Endothelial cell of umbilical vein (primary cell): ENCODE data around the gene LMAN1L. TPM values are rescaled to one million over a fixed set of nuclear protein-coding genes. Genes with fewer than 3 reads are reported as not detected.

Source experiments
- BruUV-seq: library from RNA; stranded (reverse); fragments of 400-500 nt; replicated peaks from 2 replicates; lab custom pipeline; 2021; lab: Mats Ljungman, UMichigan
- CTCF ChIA-PET: fragments of 300-600, 350-600 bp; sonication (Branson Sonifier 250); formaldehyde crosslinking; loops from one replicate; lab custom pipeline; 2021; ENCODE audit warnings: antibody characterized with exemption, inconsistent platforms; lab: Charles Lee
- POLR2A ChIA-PET: fragments of 300-600, 350-600 bp; sonication (Branson Sonifier 250); formaldehyde crosslinking; loops from one replicate; lab custom pipeline; 2021; ENCODE audit warnings: antibody characterized with exemption, inconsistent platforms; lab: Charles Lee
- DNase-seq: peaks from one replicate; pipeline ENCODE4 v3.0.0-alpha.2; 2011; ENCODE audit warnings: low read depth, low spot score
- FAIRE-seq: peaks from 2 replicates; lab custom pipeline; 2011; peaks lifted over from hg19 to GRCh38; lab: Jason Lieb, UNC
- H2AFZ ChIP-seq: 2 replicates; pipeline ENCODE4 v1.6.0; 2012; ENCODE audit warnings: low read depth, low read length, control low read depth, inconsistent platforms
- H3K27ac ChIP-seq: 2 replicates; pipeline ENCODE4 v1.5.1; 2011; ENCODE audit warnings: low read depth, mild to moderate bottlenecking, control low read depth, low read length, moderate library complexity; ENCODE audit not compliant: insufficient read depth
- H3K27me3 ChIP-seq, 2 experiments: 2 replicates each; pipeline versions ENCODE4 v1.6.0 to v1.6.1; 2011; ENCODE audit warnings: low read length in 2 of 2, mixed read lengths in 1 of 2; ENCODE audit not compliant: control insufficient read depth in 2 of 2, insufficient read depth in 2 of 2
- H3K36me3 ChIP-seq, 2 experiments: 2 replicates in 1 of 2; 3 replicates in 1 of 2; pipeline ENCODE4 v1.5.1; 2011; ENCODE audit warnings: low read length in 2 of 2, mild to moderate bottlenecking in 1 of 2, moderate library complexity in 1 of 2; ENCODE audit not compliant: control insufficient read depth in 2 of 2, insufficient read depth in 2 of 2; ENCODE audit errors: extremely low read depth in 1 of 2
- H3K4me1 ChIP-seq: 3 replicates; pipeline ENCODE4 v1.5.1; 2011; ENCODE audit warnings: mild to moderate bottlenecking, low read length; ENCODE audit not compliant: control insufficient read depth, insufficient read depth; ENCODE audit errors: extremely low read depth
- H3K4me2 ChIP-seq: 2 replicates; pipeline ENCODE4 v1.6.1; 2011; ENCODE audit warnings: low read length, control low read depth, mixed read lengths; ENCODE audit not compliant: insufficient read depth
- H3K4me3 ChIP-seq, 3 experiments: fragments of 200-600 bp in 1 of 3; sonication (generic), shearing (Covaris generic) in 1 of 3; replicated peaks in 1 of 3; 2 replicates each; pipeline ENCODE4 v1.5.1; 2011 to 2016; ENCODE audit warnings: control low read depth in 3 of 3, low read length in 3 of 3, mild to moderate bottlenecking in 2 of 3, inconsistent platforms in 1 of 3, low read depth in 1 of 3, moderate library complexity in 1 of 3; ENCODE audit not compliant: insufficient read depth in 1 of 3
- H3K79me2 ChIP-seq: 2 replicates; pipeline ENCODE4 v1.6.0; 2012; ENCODE audit warnings: low read length, inconsistent platforms; ENCODE audit not compliant: control insufficient read depth, insufficient read depth
- H3K9ac ChIP-seq: replicated peaks from 2 replicates; pipeline ENCODE3; 2011; ENCODE audit warnings: low read length, control low read depth; ENCODE audit not compliant: insufficient read depth; ENCODE audit errors: extremely low read depth
- H3K9me1 ChIP-seq: replicated peaks from 3 replicates; pipeline ENCODE4 v1.6.0; 2011; ENCODE audit warnings: mild to moderate bottlenecking, low read length; ENCODE audit not compliant: control insufficient read depth, insufficient read depth; ENCODE audit errors: extremely low read depth
- H3K9me3 ChIP-seq: replicated peaks from 2 replicates; pipeline ENCODE4 v1.5.1; 2012; ENCODE audit warnings: low read length, inconsistent platforms; ENCODE audit not compliant: control insufficient read depth, insufficient read depth
- H4K20me1 ChIP-seq: replicated peaks from 2 replicates; pipeline ENCODE3; 2011; ENCODE audit warnings: mild to moderate bottlenecking, low read length; ENCODE audit not compliant: control insufficient read depth, insufficient read depth; ENCODE audit errors: extremely low read depth
- EZH2 ChIP-seq: IDR thresholded peaks from 2 replicates; pipeline ENCODE4 v1.6.1; 2012; ENCODE audit warnings: borderline replicate concordance, low read depth, mild to moderate bottlenecking, moderate library complexity, low read length, inconsistent platforms; ENCODE audit not compliant: severe bottlenecking
- FOS ChIP-seq: IDR thresholded peaks from 2 replicates; pipeline ENCODE4 v1.6.1; 2011; ENCODE audit warnings: mild to moderate bottlenecking, low read length, moderate library complexity, borderline replicate concordance; ENCODE audit not compliant: insufficient read depth
- GATA2 ChIP-seq: IDR thresholded peaks from 2 replicates; pipeline ENCODE4 v1.7.0; 2011; ENCODE audit warnings: low read depth, mild to moderate bottlenecking, moderate library complexity, mixed read lengths, low read length; ENCODE audit not compliant: insufficient read length, insufficient read depth
- JUN ChIP-seq: IDR thresholded peaks from 2 replicates; pipeline ENCODE4 v1.6.1; 2011; ENCODE audit warnings: borderline replicate concordance, low read depth; ENCODE audit not compliant: insufficient read length, insufficient read depth
- MYC ChIP-seq: IDR thresholded peaks from one replicate; pipeline ENCODE4 v1.6.1; 2011; ENCODE audit warnings: mild to moderate bottlenecking, low read depth, low read length
- POLR2A ChIP-seq: IDR thresholded peaks from 2 replicates; pipeline ENCODE4 v1.6.1; 2012; ENCODE audit warnings: low read depth, mild to moderate bottlenecking, control low read depth, low read length
- POLR2AphosphoS5 ChIP-seq: IDR thresholded peaks from 2 replicates; pipeline ENCODE4 v1.6.1; 2012; ENCODE audit warnings: low read depth, mild to moderate bottlenecking, control low read depth, low read length, moderate library complexity; ENCODE audit not compliant: insufficient read depth
- dilution Hi-C: fragments of 300-500 bp; cut with MboI; formaldehyde crosslinking; loops from one replicate; pipeline ENCODE4 v1.15.0; 2019; ENCODE audit warnings: low sequenced_read_pairs; ENCODE audit not compliant: extremely low pct_ligation_motif_present
- intact Hi-C: fragments of 100-400 bp; cut with micrococcal nuclease; formaldehyde crosslinking; loops from one replicate; pipeline ENCODE4 v1.10.0; 2022
- polyA plus RNA-seq, 4 experiments: library from polyadenylated mRNA; depleted of rRNA in 3 of 4; stranded (reverse) in 3 of 4; unstranded in 1 of 4; fragments of >200 nt; gene quantifications; 2 replicates each; pipeline versions ENCODE4 v1.2.1 to v1.2.3, GENCODE V29; 2011 to 2012; ENCODE audit warnings: missing spikeins in 1 of 4
- total RNA-seq: library from RNA; stranded (reverse); gene quantifications from 2 replicates; pipeline ENCODE4 v1.2.3, GENCODE V29; 2021
- TF ChIP-seq, protein P1 (sequence below), 2 donors: IDR thresholded peaks; 1 replicate in 1 of 2; 2 replicates in 1 of 2; pipeline ENCODE4 v1.5.1; 2011; ENCODE audit warnings: low read length in 2 of 2, mild to moderate bottlenecking in 2 of 2, moderate library complexity in 2 of 2, control low read depth in 1 of 2, inconsistent platforms in 1 of 2, low read depth in 1 of 2; ENCODE audit not compliant: insufficient read depth in 1 of 2; ENCODE audit errors: extremely low read depth in 1 of 2
- TF ChIP-seq, protein P2 (sequence below): IDR thresholded peaks from 2 replicates; pipeline ENCODE4 v1.6.1; 2011; ENCODE audit not compliant: insufficient read depth, insufficient read length

The LMAN1L gene
- total and polyA plus RNA-seq, 2 donors (not counting 3 experiments of a cell fraction or from before 2014, with no cell fraction given), result not detected

DNA sequence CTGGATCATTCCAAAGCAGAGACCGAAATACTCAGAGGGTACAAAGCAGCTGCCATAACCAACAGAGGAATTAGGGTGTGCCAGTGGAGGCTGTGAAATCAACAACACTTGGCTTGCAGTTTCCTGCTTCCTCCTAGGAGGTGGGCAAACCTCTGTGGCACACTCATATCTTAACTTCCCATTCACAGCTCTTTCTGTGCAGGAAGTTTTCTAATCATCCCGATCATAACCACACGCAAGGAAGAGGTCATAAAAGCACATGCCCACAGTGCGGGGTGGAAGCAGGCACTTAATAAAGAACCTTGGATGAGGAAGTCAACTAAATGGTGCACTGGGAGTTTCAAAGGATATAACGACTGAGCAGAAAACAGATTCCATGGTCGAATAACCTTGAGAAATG lies 55.4 kb downstream of the LMAN1L start:
- H3K4me2 ChIP-seq, result peak overlapping the region; percentile 36
- peak; percentile 94 for FAIRE-seq

More for the DNA sequence above, 55.4 kb downstream of the LMAN1L start:
- TF ChIP-seq POLR2AphosphoS5, result peak; percentile 37
- no peak for TF ChIP-seq FOS
- TF ChIP-seq JUN, result no peak
- no peak for TF ChIP-seq EZH2
- TF ChIP-seq, protein P1, sequence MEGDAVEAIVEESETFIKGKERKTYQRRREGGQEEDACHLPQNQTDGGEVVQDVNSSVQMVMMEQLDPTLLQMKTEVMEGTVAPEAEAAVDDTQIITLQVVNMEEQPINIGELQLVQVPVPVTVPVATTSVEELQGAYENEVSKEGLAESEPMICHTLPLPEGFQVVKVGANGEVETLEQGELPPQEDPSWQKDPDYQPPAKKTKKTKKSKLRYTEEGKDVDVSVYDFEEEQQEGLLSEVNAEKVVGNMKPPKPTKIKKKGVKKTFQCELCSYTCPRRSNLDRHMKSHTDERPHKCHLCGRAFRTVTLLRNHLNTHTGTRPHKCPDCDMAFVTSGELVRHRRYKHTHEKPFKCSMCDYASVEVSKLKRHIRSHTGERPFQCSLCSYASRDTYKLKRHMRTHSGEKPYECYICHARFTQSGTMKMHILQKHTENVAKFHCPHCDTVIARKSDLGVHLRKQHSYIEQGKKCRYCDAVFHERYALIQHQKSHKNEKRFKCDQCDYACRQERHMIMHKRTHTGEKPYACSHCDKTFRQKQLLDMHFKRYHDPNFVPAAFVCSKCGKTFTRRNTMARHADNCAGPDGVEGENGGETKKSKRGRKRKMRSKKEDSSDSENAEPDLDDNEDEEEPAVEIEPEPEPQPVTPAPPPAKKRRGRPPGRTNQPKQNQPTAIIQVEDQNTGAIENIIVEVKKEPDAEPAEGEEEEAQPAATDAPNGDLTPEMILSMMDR (IDR thresholded peaks at IDR 0.05; ENCODE audit: extremely low read depth in 1 of 2, insufficient read depth in 1 of 2, low read depth in 1 of 2, low read length in 2 of 2), result no peak
- TF ChIP-seq MYC, result no peak
- TF ChIP-seq, protein P2, sequence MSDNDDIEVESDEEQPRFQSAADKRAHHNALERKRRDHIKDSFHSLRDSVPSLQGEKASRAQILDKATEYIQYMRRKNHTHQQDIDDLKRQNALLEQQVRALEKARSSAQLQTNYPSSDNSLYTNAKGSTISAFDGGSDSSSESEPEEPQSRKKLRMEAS, result peak; percentile 25
- TF ChIP-seq POLR2A, result no peak
- peak; percentile 77 for TF ChIP-seq GATA2
- intact Hi-C loops (no loop called here), dilution Hi-C loops (no loop called here)
- Histone ChIP-seq H3K9me3 (no peaks in the 10 kb centered on the region), H3K27ac (peak overlapping the region; percentile 24), H3K36me3 (no peaks in the 10 kb centered on the region), H3K27me3 (no peaks in the 10 kb centered on the region), H3K79me2 (peaks cover 63% of the 10 kb centered on the region), H3K4me1 (peaks cover 43% of the 10 kb centered on the region), H3K4me3 (no peak overlapping the region), H2AFZ (no peak overlapping the region), H3K9me1 (no peaks in the 10 kb centered on the region), H4K20me1 (no peaks in the 10 kb centered on the region), H3K9ac (no peak overlapping the region)
- peak; percentile 46 for DNase-seq
- CTCF ChIA-PET, result interaction anchor here (6.4 kb wide), 1 partner anchor 33 kb away, joined by 54 read pairs; no protein-coding TSS in a partner anchor
- BruUV-seq, result no TSS peak
- POLR2A ChIA-PET, result no interaction called here
